Endodermal cell (in vitro differentiated cells): ENCODE measurements around the gene ELP5. TPM values are rescaled to one million over a fixed set of nuclear protein-coding genes. Genes with fewer than 3 reads are reported as not detected.

ENCODE experiments used
- DNase-seq: peaks from one replicate; pipeline ENCODE4 v3.0.0-alpha.2; 2017
- H3K27ac ChIP-seq: 2 replicates; pipeline ENCODE4 v1.5.1; 2013; ENCODE audit warnings: mild to moderate bottlenecking, low read depth, low read length, moderate library complexity
- H3K27me3 ChIP-seq: 2 replicates; pipeline ENCODE4 v1.6.1; 2013; ENCODE audit warnings: mild to moderate bottlenecking, low read length, moderate library complexity; ENCODE audit not compliant: insufficient read depth, control insufficient read depth, poor library complexity, severe bottlenecking
- H3K36me3 ChIP-seq: 2 replicates; pipeline ENCODE4 v1.7.0; 2013; ENCODE audit warnings: mild to moderate bottlenecking, low read length, moderate library complexity; ENCODE audit not compliant: control insufficient read depth, insufficient read depth
- H3K4me1 ChIP-seq: one replicate; pipeline ENCODE4 v1.7.0; 2013; ENCODE audit warnings: low read length; ENCODE audit not compliant: control insufficient read depth, insufficient read depth
- H3K4me3 ChIP-seq: 2 replicates; pipeline ENCODE4 v1.5.1; 2013; ENCODE audit warnings: mild to moderate bottlenecking, low read length, moderate library complexity
- H3K9ac ChIP-seq: 2 replicates; pipeline ENCODE4 v1.6.1; 2013; ENCODE audit warnings: mild to moderate bottlenecking, low read length, moderate library complexity; ENCODE audit not compliant: poor library complexity, severe bottlenecking; ENCODE audit errors: extremely low read depth
- H3K9me3 ChIP-seq: 2 replicates; pipeline ENCODE4 v1.6.1; 2013; ENCODE audit warnings: mild to moderate bottlenecking, low read length, moderate library complexity; ENCODE audit not compliant: control insufficient read depth
- H3K27ac Mint-ChIP-seq: 2 replicates; pipeline ENCODE4 v1.8.0; 2020; ENCODE audit warnings: mixed read lengths
- H3K27me3 Mint-ChIP-seq: 2 replicates; pipeline ENCODE4 v1.8.0; 2021; ENCODE audit warnings: mild to moderate bottlenecking, mixed read lengths; ENCODE audit not compliant: insufficient read depth
- H3K36me3 Mint-ChIP-seq: 2 replicates; pipeline ENCODE4 v1.8.0; 2020; ENCODE audit warnings: low read depth, mixed read lengths
- H3K4me1 Mint-ChIP-seq: 2 replicates; pipeline ENCODE4 v1.8.0; 2020; ENCODE audit warnings: mixed read lengths
- H3K4me3 Mint-ChIP-seq: 2 replicates; pipeline ENCODE4 v1.8.0; 2020; ENCODE audit warnings: mild to moderate bottlenecking, moderate library complexity, mixed read lengths
- H3K9me3 Mint-ChIP-seq: 2 replicates; pipeline ENCODE4 v1.8.0; 2020; ENCODE audit warnings: mild to moderate bottlenecking, mixed read lengths
- CTCF ChIP-seq: fragments of 200-600 bp; sonication (generic); conservative IDR thresholded peaks from 2 replicates; pipeline ENCODE4 v1.5.0; 2021; ENCODE audit warnings: antibody characterized with exemption, mild to moderate bottlenecking
- WGBS, 2 experiments: methylation state at CpG; one replicate each; pipeline versions ENCODE4 v1.1.5 to v1.1.7; 2013; ENCODE audit warnings: missing lambda C conversion rate in 2 of 2, mixed read lengths in 1 of 2; ENCODE audit not compliant: insufficient coverage in 1 of 2, insufficient read length in 1 of 2; 5-methylcytosine and 5-hydroxymethylcytosine counted together
- total RNA-seq, 2 donors: library from RNA; stranded (reverse); fragmentation: NEBNext Ultra II Directional in 1 of 2; extraction: Animal tissue kit (Norgen Biotek cat#: 25700) in 1 of 2; gene quantifications; 2 replicates in 1 of 2; 3 replicates in 1 of 2; pipeline ENCODE4 v1.2.1, GENCODE V29; 2021

Gene ELP5
- total RNA-seq, 2 donors from 2014 or later = 45.3 to 68.0 TPM

- WGBS, 2 experiments = 96 to 97% methylated on average over 7 to 19 of the region's 19 CpGs
- DNase-seq = no peak
- H3K9me3 Mint-ChIP-seq = no peaks in the 10 kb centered on the region
- no peak overlapping the region for H3K4me3 Mint-ChIP-seq
- no peak for TF ChIP-seq CTCF
- no peak overlapping the region for H3K9ac ChIP-seq
- H3K27me3 Mint-ChIP-seq = no peaks in the 10 kb centered on the region
- no peaks in the 10 kb centered on the region for H3K9me3 ChIP-seq
- H3K27me3 ChIP-seq = no peaks in the 10 kb centered on the region
- H3K4me1 Mint-ChIP-seq = peaks cover 14% of the 10 kb centered on the region
- no peak overlapping the region for H3K4me3 ChIP-seq
- no peak overlapping the region for H3K27ac ChIP-seq
- H3K27ac Mint-ChIP-seq = no peak overlapping the region
- H3K36me3 Mint-ChIP-seq = peaks cover 59% of the 10 kb centered on the region
- peaks cover 55% of the 10 kb centered on the region for H3K36me3 ChIP-seq
- H3K4me1 ChIP-seq = peaks cover 3% of the 10 kb centered on the region
Measured at GRCh38 chr17:7229504-7229903, 22.5 kb upstream of the ELP5 start.

GRCh38 chr17:7232114-7232513 lies 19.9 kb upstream of the ELP5 start:
- Histone ChIP-seq H3K4me1 (peaks cover 5% of the 10 kb centered on the region), H3K27ac (no peak overlapping the region), H3K36me3 (peaks cover 61% of the 10 kb centered on the region), H3K9me3 (no peaks in the 10 kb centered on the region), H3K27me3 (no peaks in the 10 kb centered on the region), H3K4me3 (peak overlapping the region; percentile 99), H3K9ac (no peak overlapping the region)
- no peak for DNase-seq
- TF ChIP-seq CTCF = no peak
- Mint-ChIP-seq H3K27me3 (no peaks in the 10 kb centered on the region), H3K9me3 (no peaks in the 10 kb centered on the region), H3K36me3 (peaks cover 68% of the 10 kb centered on the region), H3K4me3 (peak overlapping the region; percentile 88), H3K4me1 (peaks cover 32% of the 10 kb centered on the region), H3K27ac (no peak overlapping the region)
- WGBS, 2 experiments = 90 to 94% methylated on average over 5 of the region's 5 CpGs

GRCh38 chr17:7233701-7234082 lies 18.3 kb upstream of the ELP5 start:
- Histone ChIP-seq H3K9ac (peak overlapping the region; percentile 88), H3K27me3 (no peaks in the 10 kb centered on the region), H3K27ac (peak overlapping the region; percentile 81), H3K4me1 (peaks cover 5% of the 10 kb centered on the region), H3K4me3 (peak overlapping the region; percentile 99), H3K9me3 (no peaks in the 10 kb centered on the region), H3K36me3 (peaks cover 53% of the 10 kb centered on the region)
- H3K27ac Mint-ChIP-seq = peak overlapping the region; percentile 94
- no peak for TF ChIP-seq CTCF
- peaks cover 35% of the 10 kb centered on the region for H3K4me1 Mint-ChIP-seq
- peak overlapping the region; percentile 88 for H3K4me3 Mint-ChIP-seq
- WGBS, 2 experiments = 3 to 4% methylated on average over 8 to 9 of the region's 9 CpGs
- no peaks in the 10 kb centered on the region for H3K9me3 Mint-ChIP-seq
- H3K36me3 Mint-ChIP-seq = peaks cover 59% of the 10 kb centered on the region
- H3K27me3 Mint-ChIP-seq = no peaks in the 10 kb centered on the region
- no peak for DNase-seq
